ENCODE data around the gene HEG1.

DNA sequence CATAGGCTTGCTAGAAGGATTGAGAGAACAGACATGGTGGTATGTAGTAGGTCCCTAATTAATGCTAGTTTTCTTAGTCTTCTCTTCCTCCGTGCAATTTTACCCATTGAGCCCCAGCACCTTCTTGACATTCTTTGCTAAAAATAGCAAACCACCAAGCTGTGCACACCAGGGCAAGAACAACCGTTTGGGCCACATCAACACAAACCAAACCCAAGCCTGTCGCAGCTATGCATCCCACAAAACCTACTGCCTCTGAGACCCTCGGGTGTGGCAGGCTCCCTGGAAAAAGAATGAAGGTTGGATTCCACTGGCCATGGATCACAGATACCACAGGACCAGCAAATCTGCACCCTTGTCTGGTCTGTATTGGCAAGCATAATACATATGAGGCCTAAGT, 27.1 kb downstream of the HEG1 start:
- TF ChIP-seq POLR2A (IDR thresholded peaks at IDR 0.05; ENCODE audit: low read depth, low read length) (no peak), POLR2AphosphoS5 (IDR thresholded peaks at IDR 0.05; ENCODE audit: low read depth, low read length) (no peak), POU2F2 (IDR thresholded peaks at IDR 0.05; ENCODE audit: low read depth, low read length) (no peak), TAF1 (IDR thresholded peaks at IDR 0.05; ENCODE audit: low read depth, low read length) (no peak)

Data from GM12891 (cell line).